Measurements from ENCODE around the gene PCGF2.
"Not testable (repeated sequence)": the region's sequence is repeated elsewhere in the genome, so short reads cannot be mapped to it uniquely, and the experiment has no call there.

DNA sequence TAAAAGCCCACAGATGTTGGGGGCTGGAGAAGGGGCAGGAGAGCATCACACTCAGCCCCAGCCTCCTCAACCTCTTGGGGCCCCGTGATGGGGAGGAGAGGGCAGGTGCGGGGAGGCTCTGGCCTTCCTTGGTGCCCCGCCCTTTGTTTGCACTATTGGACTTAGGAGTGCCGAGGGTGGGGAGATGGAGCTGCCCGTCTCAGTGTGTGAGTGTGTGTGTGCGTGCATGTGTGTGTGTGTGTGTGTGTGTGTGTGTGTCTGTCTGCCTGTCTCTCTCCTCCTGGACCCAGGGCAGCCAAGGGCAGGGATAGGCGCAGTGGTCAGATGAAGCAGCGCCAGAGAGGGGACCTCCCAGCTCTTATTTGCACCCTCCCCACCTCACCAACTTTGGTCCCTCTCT, 22.0 kb downstream of the PCGF2 start:
- not testable (repeated sequence) for TF ChIP-seq POLR2A, CTCF, EP300, POLR2AphosphoS5 (IDR thresholded peaks at IDR 0.05)

Measured in suprapubic skin (tissue), 4 donors.